HepG2 (cell line): ENCODE results near the gene SEMA7A. TPM values are rescaled to one million over a fixed set of nuclear protein-coding genes. Genes with fewer than 3 reads are reported as not detected.

ENCODE experiments used
- CREB1 ChIP-seq, 2 experiments: fragments of 450-650 bp in 1 of 2; IDR thresholded peaks; 2 replicates each; pipeline ENCODE4 v1.6.1; 2016 to 2017; ENCODE audit warnings: control low read depth in 1 of 2, mild to moderate bottlenecking in 1 of 2, missing compliant biosample characterization in 1 of 2, missing genetic modification characterization in 1 of 2
- CSRNP2 ChIP-seq: sonication (generic); formaldehyde crosslinking; conservative IDR thresholded peaks from 2 replicates; pipeline ENCODE4 v1.8.0; 2022; ENCODE audit warnings: low read depth, missing genetic modification reagents
- FOSL2 ChIP-seq: sonication (generic); formaldehyde crosslinking; IDR thresholded peaks from 2 replicates; pipeline ENCODE4 v1.4.0; 2020; ENCODE audit warnings: missing genetic modification reagents
- FOXO1 ChIP-seq: sonication (generic); formaldehyde crosslinking; IDR thresholded peaks from 2 replicates; pipeline ENCODE4 v1.4.0; 2020; ENCODE audit warnings: missing genetic modification reagents
- HDAC2 ChIP-seq: sonication (generic); formaldehyde crosslinking; IDR thresholded peaks from 2 replicates; pipeline ENCODE4 v1.4.0; 2020; ENCODE audit warnings: missing genetic modification reagents
- HOXA3 ChIP-seq: sonication (generic); formaldehyde crosslinking; IDR thresholded peaks from 2 replicates; pipeline ENCODE4 v1.5.0; 2020; ENCODE audit warnings: missing genetic modification reagents
- IRX3 ChIP-seq: sonication (generic); formaldehyde crosslinking; IDR thresholded peaks from 2 replicates; pipeline ENCODE4 v1.8.1; 2023; ENCODE audit warnings: mild to moderate bottlenecking, low read depth, missing genetic modification reagents, borderline replicate concordance
- MAF1 ChIP-seq: sonication (generic); formaldehyde crosslinking; IDR thresholded peaks from 2 replicates; pipeline ENCODE4 v1.5.0; 2020; ENCODE audit warnings: missing genetic modification reagents, borderline replicate concordance
- MYC ChIP-seq: sonication (generic); formaldehyde crosslinking; IDR thresholded peaks from 2 replicates; pipeline ENCODE4 v1.9.0; 2021; ENCODE audit warnings: missing genetic modification reagents, borderline replicate concordance
- NR0B2 ChIP-seq: sonication (generic); formaldehyde crosslinking; IDR thresholded peaks from 2 replicates; pipeline ENCODE4 v1.4.0; 2020; ENCODE audit warnings: mild to moderate bottlenecking, missing genetic modification reagents
- NRL ChIP-seq: sonication (generic); formaldehyde crosslinking; IDR thresholded peaks from 2 replicates; pipeline ENCODE4 v1.5.0; 2020; ENCODE audit warnings: missing genetic modification reagents, mild to moderate bottlenecking, moderate library complexity, borderline replicate concordance
- RARG ChIP-seq: sonication (generic); formaldehyde crosslinking; IDR thresholded peaks from 2 replicates; pipeline ENCODE4 v1.4.0; 2020; ENCODE audit warnings: low read depth, mild to moderate bottlenecking, missing genetic modification reagents
- RXRB ChIP-seq: IDR thresholded peaks from 2 replicates; pipeline ENCODE4 v1.6.1; 2016; ENCODE audit warnings: borderline replicate concordance, missing genetic modification reagents, missing compliant biosample characterization
- SSRP1 ChIP-seq: IDR thresholded peaks from 2 replicates; pipeline ENCODE4 v1.6.1; 2016; ENCODE audit warnings: control low read depth
- USF2 ChIP-seq, 2 experiments: sonication (generic) in 1 of 2; formaldehyde crosslinking in 1 of 2; IDR thresholded peaks; 2 replicates each; pipeline versions ENCODE4 v1.5.1 to v1.6.1; 2011 to 2020; ENCODE audit warnings: borderline replicate concordance in 1 of 2, low read depth in 1 of 2, low read length in 1 of 2, mild to moderate bottlenecking in 1 of 2, missing genetic modification reagents in 1 of 2, moderate library complexity in 1 of 2
- YEATS4 ChIP-seq: sonication (generic); formaldehyde crosslinking; IDR thresholded peaks from 2 replicates; pipeline ENCODE4 v1.4.0; 2020; ENCODE audit warnings: missing genetic modification reagents, borderline replicate concordance
- ZBTB38 ChIP-seq: sonication (generic); formaldehyde crosslinking; IDR thresholded peaks from 2 replicates; pipeline ENCODE4 v1.5.1; 2020; ENCODE audit warnings: mild to moderate bottlenecking, missing genetic modification reagents
- ZFP90 ChIP-seq: sonication (generic); formaldehyde crosslinking; IDR thresholded peaks from 2 replicates; pipeline ENCODE4 v1.8.0; 2022; ENCODE audit warnings: missing genetic modification reagents, mild to moderate bottlenecking, inconsistent platforms, borderline replicate concordance
- ZNF160 ChIP-seq: sonication (generic); formaldehyde crosslinking; IDR thresholded peaks from 2 replicates; pipeline ENCODE4 v1.8.0; 2022; ENCODE audit warnings: mild to moderate bottlenecking, inconsistent platforms, missing genetic modification reagents
- ZNF367 ChIP-seq: sonication (generic); formaldehyde crosslinking; IDR thresholded peaks from 2 replicates; pipeline ENCODE4 v1.4.0; 2020; ENCODE audit warnings: missing genetic modification reagents, borderline replicate concordance
- ZNF720 ChIP-seq: sonication (generic); formaldehyde crosslinking; IDR thresholded peaks from 2 replicates; pipeline ENCODE4 v1.4.0; 2020; ENCODE audit warnings: missing genetic modification reagents
- ZSCAN20 ChIP-seq: sonication (generic); formaldehyde crosslinking; IDR thresholded peaks from 2 replicates; pipeline ENCODE4 v1.4.0; 2020; ENCODE audit warnings: missing genetic modification reagents, mild to moderate bottlenecking, borderline replicate concordance
- polyA plus RNA-seq, 8 experiments: library from polyadenylated mRNA; depleted of rRNA in 3 of 8; stranded (reverse) in 7 of 8; unstranded in 1 of 8; fragments of >200 nt; fragmentation: Illumina TruSeq in 4 of 8; extraction: Trizol in 4 of 8; gene quantifications; 2 replicates each; pipeline versions ENCODE4 v1.2.1 to v1.2.3, GENCODE V29; 2011 to 2016; ENCODE audit warnings: low read depth in 4 of 8, missing spikeins in 1 of 8, mixed read lengths in 1 of 8; ENCODE audit not compliant: insufficient read depth in 1 of 8
- total RNA-seq, 5 experiments: library from RNA; depleted of rRNA; stranded (reverse); fragments of >200 nt; fragmentation: Illumina TruSeq; extraction: Trizol; gene quantifications; 2 replicates each; pipeline ENCODE4 v1.2.3, GENCODE V29; 2016; ENCODE audit warnings: low read depth in 1 of 5
- TF ChIP-seq, protein P1 (sequence below): sonication (generic); formaldehyde crosslinking; IDR thresholded peaks from 2 replicates; pipeline ENCODE4 v1.4.0; 2020; ENCODE audit warnings: missing genetic modification reagents, borderline replicate concordance

The SEMA7A gene
- total and polyA plus RNA-seq, 2 of the 13 experiments (the other 11 are each of a cell fraction or from before 2014, with no cell fraction given): 9.0 to 15.8 TPM

GRCh38 chr15:74422652-74423430 lies 10.9 kb downstream of the SEMA7A start (continued):
- peak; percentile 31; the same call in 1 of the 2 replicates for TF ChIP-seq NR0B2 (CRISPR knock-in tag)
- no peak for TF ChIP-seq CSRNP2 (CRISPR knock-in tag)
- TF ChIP-seq FOXO1 (CRISPR knock-in tag): peak; percentile 24; the same call in 1 of the 2 replicates
- TF ChIP-seq ZBTB38 (CRISPR knock-in tag): peak; percentile 68; the same call in 1 of the 2 replicates
- 0 out of 2 replicates have a peak, but pooled peaks have one; percentile 26 for TF ChIP-seq SSRP1 (CRISPR knock-in tag)
- no peak for TF ChIP-seq RARG (CRISPR knock-in tag)
- TF ChIP-seq HDAC2 (CRISPR knock-in tag): no peak; the same call in 1 of the 2 replicates
- 0 out of 2 replicates have a peak, but pooled peaks have one; percentile 40 for TF ChIP-seq ZFP90 (CRISPR knock-in tag)
- TF ChIP-seq CREB1 (IDR thresholded peaks at IDR 0.05): no peak
- no peak for TF ChIP-seq CREB1 (CRISPR knock-in tag; IDR thresholded peaks at IDR 0.05)
- no peak for TF ChIP-seq ZNF367 (CRISPR knock-in tag)
- no peak for TF ChIP-seq NRL (CRISPR knock-in tag)
- no peak for TF ChIP-seq ZSCAN20
- no peak for TF ChIP-seq MAF1 (CRISPR knock-in tag)
- TF ChIP-seq RXRB (CRISPR knock-in tag): peak; percentile 48; the same call in 1 of the 2 replicates
- peak; percentile 52; the same call in 1 of the 2 replicates for TF ChIP-seq MYC (CRISPR knock-in tag)
- TF ChIP-seq USF2 (IDR thresholded peaks at IDR 0.05; ENCODE audit: low read depth, low read length): peak; percentile 59
- no peak for TF ChIP-seq USF2 (CRISPR knock-in tag; IDR thresholded peaks at IDR 0.05; ENCODE audit: borderline replicate concordance)
- TF ChIP-seq, protein P1, sequence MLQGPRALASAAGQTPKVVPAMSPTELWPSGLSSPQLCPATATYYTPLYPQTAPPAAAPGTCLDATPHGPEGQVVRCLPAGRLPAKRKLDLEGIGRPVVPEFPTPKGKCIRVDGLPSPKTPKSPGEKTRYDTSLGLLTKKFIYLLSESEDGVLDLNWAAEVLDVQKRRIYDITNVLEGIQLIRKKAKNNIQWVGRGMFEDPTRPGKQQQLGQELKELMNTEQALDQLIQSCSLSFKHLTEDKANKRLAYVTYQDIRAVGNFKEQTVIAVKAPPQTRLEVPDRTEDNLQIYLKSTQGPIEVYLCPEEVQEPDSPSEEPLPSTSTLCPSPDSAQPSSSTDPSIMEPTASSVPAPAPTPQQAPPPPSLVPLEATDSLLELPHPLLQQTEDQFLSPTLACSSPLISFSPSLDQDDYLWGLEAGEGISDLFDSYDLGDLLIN: 0 out of 2 replicates have a peak, but pooled peaks have one; percentile 40
- peak; percentile 80 for TF ChIP-seq FOSL2 (CRISPR knock-in tag)
- TF ChIP-seq ZNF160 (CRISPR knock-in tag): no peak
- no peak for TF ChIP-seq ZNF720 (CRISPR knock-in tag)
- no peak for TF ChIP-seq YEATS4 (CRISPR knock-in tag)
- peak; percentile 17 for TF ChIP-seq HOXA3 (CRISPR knock-in tag)
- TF ChIP-seq IRX3 (CRISPR knock-in tag): no peak
